ENCODE data around the gene AOPEP. TPM values are rescaled to one million over a fixed set of nuclear protein-coding genes. Genes with fewer than 3 reads are reported as not detected.

AOPEP gene
- total RNA-seq, 1 experiment from 2014 or later, result 119 TPM

DNA sequence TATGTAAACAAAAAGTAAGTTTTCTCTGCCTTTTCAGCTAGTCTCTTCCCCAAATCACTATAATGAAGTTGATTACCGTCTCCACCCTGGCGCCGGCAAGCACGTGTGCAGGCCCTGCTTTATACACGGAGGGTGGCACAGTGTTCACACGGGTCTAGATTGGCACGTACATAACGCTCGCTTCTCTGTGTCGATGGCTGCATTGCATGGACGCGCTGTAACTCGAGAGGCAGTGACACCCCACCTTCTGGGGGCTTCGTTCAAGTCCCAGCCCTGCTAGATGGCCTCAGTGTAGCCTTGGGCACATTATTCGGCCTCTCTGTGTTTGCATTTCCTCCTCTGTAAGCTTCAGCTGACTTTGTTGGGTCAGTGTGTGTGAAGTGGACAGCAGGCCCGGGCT is 367.1 kb downstream of the AOPEP start:
- no peak for DNase-seq (ENCODE audit: low read depth)

DNA sequence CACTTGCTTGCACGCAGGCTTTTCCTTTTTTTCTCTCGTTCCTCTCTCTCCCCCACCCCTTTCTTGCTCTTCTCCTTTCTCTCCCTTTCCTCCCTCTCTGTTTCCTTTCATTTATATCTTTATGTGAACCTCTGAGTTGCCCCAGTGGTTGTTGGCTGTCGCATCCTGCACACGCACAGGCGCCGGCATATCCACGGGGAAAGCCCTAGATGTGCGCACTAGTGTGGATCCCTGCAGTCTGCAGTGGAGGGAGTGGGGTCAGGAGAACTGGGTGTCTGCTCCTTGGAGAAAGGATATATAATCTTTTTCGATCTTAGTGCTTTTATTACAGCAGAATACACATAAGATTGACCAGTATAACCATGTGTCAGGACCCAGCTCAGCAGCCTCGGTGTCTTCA is 367.5 kb downstream of the AOPEP start:
- DNase-seq (ENCODE audit: low read depth), result no peak

DNA sequence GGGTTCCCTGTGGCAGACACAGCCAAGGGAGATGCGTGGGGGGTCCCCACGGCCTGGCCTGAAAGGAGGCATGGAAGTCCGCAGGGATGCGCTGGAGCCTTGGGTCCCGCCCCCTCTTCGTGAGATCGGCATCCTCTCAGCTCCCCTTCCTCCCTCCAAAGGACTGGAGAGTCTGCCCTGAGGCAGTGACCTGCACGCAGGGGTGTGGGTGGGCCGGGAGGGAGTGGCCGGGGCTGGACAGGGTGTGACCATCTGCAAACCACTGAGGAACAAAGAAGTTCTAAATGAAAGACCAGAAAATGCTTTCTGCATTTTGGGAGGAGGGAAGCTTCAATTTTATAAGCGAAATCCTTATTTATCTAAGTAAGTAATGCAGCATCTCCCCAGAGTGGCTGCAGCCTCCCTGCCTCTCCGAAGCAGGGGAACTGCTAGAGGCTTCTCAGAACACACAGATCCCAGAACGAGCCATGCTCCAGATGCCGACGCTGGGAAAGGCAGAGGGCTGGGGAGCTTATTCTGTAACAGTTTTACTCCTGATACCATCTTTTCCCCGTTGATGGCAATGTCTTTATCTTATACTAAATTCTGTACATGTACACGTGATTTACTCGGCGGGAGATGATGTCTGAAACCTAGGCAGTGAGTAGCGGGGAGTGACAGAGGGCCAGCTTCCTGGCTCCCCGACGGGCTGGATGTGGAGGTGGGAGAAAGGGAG is 369.3 kb downstream of the AOPEP start:
- no peak for DNase-seq (ENCODE audit: low read depth)

DNA sequence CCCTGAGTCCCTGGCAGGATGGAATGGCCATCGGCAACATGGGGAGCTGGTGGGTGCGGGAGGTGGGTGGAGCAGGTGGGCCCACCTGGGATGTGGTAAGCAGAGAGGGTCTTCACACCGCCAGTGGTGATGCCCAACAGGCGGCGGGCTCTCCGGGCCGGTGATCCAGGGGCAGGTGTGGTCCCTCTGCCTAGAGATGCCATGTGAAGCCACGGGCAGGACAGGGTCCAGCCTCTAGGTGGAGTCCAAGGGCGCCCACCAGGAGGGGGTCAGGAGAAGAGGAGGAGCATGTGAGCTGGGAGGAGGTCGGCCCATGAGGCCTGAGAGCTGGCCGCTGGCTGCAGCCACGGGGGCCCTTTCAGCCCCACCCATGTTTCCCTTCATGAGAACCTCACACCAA is 369.9 kb downstream of the AOPEP start:
- no peak for DNase-seq (ENCODE audit: low read depth)

DNA sequence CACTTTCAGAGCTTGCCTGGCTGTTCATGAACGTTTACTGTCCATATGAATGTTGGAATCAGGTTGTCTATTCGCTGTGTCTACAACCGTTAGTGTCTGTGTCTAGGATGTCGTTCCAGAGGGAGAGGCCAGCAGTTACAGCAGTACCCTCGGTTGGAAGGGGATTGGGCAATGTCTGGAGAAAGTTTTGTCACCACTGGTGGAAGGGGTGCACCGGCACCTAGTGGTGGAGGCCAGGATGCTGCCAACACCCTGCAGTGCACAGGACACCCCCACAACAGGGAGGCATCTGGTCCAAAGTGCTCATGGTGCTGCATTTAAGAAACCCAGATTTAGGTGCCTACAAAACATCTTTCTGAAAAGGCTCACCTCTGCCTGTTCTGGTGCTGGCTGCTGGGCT is 370.3 kb downstream of the AOPEP start:
- DNase-seq (ENCODE audit: low read depth), result no peak

DNA sequence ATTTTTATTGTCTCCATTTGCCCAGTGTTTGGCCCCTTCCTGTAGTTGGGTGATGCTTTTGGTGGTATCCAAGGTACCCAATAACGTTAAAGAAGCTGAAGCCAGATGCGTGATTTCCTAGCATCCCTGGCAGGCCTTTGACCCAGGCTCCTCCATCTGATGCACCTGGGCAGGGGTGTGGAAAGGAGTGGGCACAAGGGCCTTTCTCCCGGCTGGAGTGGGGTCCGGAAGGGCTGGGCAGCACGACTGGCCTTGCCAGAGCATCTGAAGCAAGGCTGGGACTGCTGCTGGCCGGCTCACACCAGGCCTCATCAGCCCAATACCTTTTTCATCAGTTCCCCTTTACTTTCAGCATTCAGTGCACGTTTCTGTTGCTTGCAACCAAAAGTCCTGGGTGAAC is 370.8 kb downstream of the AOPEP start:
- DNase-seq (ENCODE audit: low read depth), result no peak

DNA sequence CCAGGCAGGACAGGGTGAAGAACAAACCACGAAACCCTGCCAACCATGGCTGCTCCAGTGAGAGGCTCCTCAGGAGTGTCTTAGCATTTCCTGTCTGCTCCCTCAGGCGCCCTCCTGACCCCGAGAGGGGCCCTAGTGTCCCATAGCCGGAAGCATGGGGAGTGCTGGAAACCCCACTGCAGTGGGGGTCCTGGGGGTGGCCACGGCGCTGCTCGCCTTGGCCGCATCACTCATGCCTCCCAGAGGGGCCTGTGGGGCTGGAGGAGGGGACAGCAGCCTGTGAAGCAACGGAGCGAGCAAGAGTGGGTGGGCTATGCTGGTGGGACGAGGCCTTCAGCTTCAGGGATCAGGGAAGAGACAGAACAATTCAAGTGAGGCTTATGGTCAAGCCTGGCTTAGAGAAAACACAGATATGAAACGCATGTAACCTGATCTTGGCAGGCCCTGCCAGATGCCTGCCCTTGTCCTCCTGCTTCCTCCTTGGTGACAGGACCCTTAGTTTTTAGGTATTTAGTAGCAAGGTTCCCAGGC is 372.0 kb downstream of the AOPEP start:
- no peak for DNase-seq (ENCODE audit: low read depth)

DNA sequence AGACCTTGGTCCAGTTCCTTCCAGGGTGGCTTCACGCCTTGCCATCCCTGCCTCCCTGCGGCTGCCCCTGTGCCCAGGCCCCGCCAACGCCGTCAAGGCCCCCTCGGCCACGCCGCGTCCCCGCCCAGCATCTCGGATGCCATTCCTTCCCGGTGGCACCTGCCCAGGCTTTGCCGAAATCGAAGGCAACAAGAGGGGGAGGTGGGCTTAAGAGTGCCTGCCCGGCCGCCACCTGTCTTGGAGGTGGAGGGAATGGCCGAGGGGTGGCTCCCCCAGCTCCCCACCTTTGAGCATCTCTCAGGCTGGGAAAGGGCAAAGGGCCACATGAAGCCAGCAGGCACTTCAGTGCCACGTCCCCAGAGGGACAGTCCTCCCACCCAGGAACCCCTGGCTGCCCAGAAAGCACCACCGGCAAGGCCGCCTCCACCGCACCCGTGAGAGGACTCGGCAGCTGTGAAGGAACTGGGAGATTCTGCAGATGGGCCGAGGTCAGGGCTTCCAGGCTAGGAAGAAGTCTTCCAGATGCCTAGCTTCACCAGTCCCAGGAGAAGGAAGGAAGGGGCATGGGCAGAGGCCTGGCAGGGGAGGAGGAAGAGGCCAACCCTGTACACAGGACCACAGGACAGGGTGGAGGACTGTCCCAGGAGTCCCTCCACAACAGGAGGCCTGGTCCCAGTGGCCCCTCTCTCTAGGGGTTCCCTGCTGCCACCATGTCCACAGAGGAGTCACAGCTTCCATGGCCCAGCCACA is 373.0 kb downstream of the AOPEP start:
- DNase-seq (ENCODE audit: low read depth), result no peak

DNA sequence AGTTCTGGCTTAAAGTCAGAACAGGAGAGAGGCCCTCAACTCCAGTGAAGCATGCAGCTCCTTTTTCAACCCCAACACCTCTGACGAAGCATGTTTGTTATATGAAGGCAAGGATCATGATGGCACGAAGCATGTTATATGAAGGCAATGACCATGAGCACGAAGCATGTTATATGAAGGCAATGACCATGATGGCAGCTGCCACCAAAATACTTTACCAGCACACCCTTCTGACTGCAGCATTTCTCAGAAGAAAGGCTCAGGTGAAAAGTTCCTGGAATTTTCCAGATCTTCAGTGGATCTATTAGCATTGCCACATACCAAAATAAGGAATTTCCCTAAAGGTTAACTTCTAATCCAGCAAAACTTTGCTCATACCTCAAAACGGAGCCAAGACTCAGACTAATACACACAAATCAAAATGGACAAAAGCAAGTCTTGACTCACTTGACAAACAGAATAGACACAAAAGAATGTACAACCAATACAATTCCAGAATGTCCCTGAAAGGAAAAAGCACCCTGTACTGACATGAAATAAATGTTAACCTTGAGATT is 373.6 kb downstream of the AOPEP start:
- no peak for DNase-seq (ENCODE audit: low read depth)

DNA sequence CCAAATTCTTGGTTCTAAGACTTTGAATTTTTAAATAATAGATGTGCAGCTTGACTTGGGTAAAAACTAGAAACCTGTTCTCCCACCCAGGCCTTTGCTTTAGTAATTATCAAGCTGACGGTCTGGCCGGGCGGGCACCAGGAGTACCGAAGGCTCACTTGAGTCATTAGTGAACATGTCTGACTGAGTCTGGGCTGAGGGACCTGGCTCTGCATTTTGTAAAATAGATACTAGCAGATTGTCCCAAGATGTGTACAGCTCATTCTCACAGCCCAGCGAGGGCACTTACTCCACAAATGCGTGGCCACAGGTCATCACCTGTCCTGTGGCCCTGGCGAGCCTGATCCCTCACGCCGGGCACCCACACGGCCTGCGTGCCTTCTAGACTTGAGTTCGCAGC is 374.8 kb downstream of the AOPEP start:
- DNase-seq (ENCODE audit: low read depth), result no peak

DNA sequence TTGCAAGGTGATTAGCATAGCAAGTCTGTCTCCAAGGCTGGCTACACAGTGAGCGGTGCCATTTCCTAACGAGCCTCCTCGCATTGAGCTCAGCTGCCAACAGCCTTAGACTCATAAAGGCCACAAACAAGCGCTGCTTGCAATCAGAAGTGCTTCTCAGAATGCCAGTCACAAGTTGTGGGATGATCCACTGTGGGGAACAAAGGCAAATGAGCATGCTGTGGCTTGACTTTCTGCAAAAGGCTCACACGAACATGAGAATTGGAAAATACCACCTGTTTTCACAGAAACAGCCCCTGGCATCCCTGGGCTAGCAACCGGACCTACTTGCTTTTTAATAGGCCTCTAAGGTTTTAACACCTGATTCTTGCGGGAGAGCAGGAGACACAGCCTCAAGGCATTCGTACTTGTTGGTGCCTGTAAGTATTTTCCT is 375.5 kb downstream of the AOPEP start:
- DNase-seq (ENCODE audit: low read depth), result no peak

DNA sequence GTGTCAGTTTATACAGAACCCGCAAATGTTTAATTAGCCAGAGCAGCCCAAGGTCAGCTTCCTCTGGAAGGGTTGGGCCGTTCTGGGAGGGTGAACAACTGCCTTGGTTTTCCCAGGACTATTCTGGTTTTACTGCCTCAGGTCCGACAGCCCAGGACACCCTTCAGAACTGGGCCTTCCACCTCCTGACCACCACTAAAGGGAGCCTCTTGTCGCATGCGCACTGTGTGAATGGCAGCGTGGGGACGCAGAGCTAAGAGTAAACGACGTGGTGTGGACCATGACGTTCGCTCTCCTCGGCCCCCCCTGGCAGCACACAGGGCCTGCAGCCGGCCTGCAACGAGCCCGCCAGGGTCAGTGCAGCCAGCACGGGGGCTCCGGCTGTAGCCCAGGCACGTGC is 376.1 kb downstream of the AOPEP start:
- no peak for DNase-seq (ENCODE audit: low read depth)

DNA sequence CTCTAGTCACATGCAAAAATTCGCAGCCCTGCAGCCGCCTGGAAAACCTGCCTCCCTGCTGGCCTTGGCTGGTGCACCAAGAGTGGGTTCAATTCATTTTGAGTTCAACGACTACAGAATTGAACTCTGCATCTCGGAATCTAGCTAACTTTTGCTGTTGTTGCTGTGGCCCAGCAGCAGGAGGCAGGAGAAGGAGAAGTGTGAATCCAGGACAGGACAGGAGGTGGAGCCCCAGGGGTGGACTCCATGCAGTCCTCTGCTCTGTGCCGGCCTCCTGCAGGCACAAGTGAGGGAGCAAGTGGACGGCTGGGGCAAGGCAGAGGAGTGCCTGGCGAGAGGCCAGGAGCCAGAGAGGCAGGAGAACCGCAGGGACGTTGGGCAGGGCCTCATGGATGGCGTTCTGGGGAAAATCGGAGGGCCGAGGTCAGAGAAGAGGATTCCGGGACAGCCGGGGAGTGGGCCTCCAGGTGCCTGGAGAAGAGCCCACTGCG is 376.8 kb downstream of the AOPEP start:
- no peak for DNase-seq (ENCODE audit: low read depth)

DNA sequence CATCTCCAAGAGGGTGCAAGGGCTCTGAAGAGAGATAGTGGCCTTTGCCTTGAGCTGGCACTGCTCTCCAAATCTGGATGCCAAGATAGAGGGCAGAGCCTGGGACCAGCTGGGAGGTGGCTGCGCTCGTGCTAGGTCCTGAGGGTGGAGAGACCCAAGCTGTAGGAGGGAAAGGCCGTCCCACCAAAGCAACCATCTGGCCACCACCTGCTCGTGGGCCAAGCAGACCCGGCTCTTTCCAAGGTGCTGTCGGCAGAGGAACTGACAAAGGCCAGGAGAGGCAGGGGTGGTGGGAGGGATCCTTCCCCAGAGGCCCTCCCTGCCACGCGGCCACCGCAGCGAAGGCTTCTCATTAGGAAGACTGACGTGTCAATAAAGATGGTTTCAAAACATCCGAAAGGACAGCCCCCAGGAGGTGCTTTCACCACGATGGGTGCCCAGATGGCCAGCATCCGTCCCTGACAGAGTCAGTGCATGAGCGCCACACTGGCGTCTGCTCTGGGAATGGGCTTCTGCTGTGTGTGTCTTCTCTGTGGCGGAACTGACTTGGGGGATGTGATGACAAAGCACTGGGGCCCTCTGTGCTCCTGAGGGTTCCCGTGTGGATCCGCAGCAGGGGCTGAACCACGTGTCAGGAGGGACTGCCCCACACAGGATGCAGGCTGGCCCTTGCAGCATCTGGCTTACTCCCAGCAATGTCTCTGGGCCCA is 377.5 kb downstream of the AOPEP start:
- DNase-seq (ENCODE audit: low read depth), result no peak

DNA sequence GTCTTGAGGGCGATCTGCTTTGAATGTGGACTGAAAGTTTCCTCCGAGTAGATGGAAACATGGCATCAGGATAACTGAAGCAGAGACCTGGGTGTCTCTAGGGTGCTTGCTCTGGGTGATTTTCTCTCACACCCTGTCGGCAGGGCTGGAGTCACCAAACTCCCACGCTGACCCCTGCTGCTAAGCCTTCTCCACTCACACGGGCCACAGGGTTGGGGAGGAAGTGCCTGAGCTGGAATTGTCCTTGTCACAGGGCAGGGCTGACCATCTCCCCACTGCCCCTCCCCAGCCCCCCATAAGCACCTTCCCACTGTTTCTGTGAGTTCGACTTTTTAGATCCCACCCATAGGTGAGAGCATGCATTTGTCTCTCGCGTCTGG is 378.1 kb downstream of the AOPEP start:
- DNase-seq (ENCODE audit: low read depth), result no peak

DNA sequence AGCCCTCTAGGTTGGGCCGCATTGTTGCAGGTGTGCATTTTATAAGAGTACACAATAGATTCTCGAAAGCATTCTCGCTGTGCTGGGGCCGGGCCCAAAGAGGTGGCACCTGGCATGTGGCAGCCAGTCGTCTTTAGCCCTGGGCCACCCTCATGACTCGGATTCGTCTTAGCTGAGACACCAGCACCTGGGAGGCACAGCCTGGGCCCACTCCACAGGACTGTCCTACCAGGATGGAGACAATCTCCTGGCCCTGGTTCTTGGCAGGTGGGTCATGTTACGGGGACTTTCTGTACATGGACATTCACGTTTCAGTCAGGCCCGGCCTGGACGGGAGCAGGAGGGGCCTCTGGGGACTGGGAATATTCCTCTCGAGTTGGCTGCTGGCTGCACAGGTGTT is 378.5 kb downstream of the AOPEP start:
- DNase-seq (ENCODE audit: low read depth), result no peak

DNA sequence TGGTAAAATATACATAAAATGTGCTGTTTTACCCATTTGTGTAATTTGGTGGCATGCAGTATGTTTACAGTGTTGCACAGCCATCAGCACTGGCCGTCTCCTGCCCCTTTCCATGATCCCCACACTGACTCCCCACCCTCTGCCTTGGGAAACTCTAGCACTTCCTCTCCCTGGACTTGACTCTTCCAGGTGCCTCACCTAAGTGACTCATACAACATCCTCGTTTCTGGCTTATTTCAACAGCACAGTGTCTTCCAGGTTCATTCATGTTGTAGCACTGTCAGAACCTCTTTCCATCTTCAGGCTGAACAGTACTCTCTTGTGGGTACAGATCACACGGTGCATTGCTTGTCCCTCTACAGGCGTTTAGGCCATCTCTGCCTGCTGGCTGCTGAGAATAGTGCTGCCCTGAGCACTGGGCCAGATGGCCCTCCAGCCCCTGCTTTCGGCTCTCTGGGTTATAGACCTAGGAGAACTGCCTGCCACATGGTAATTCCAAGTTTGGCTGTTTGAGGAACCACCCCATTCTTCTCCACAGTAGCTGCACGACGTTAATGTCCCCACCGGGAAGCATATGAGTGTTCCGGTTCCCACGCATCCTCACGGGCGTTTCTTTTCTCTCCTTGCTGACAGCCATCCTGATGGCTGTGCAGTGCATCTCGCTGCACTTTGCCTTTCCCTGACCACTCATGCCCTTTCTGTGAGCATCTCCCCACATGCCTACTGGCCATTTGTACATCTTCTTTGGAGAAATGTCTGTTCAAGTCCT is 379.2 kb downstream of the AOPEP start:
- DNase-seq (ENCODE audit: low read depth), result no peak

DNA sequence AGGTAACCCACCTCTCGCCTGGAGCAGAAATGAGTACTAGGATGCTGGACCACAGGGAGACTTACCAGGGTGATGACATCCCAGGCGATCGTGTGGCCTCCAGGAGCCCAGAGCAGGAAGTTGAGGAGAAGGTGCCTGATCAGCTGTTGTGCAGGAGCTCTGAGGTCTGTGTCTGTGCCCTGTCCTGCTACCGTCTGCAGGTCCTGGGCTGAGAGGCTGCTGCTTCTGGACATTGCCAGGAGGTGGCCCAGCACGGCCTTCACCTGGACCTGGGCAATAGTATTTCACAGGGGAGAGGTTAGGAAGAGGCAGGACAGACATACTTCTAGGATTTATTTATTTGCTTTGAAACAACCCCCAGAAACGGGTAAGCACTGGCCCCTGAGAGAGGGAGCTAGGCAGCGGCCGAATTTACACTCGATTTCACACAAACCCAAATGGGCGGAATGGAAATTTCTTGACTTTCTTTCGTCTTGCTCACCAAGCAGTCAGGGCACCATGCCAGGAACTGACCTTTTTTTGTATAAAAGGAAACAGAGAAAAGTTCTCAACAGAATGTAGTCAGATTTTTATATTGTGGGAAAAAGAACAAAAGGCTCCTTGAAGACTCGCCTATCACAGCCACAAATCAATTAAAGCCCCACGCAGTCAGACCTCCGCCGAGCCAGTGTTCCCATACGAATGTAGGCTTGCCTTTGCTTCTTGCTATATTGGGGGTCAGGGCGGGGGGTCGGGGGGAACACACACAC is 380.7 kb downstream of the AOPEP start:
- peak; percentile 86 for DNase-seq (ENCODE audit: low read depth)

DNA sequence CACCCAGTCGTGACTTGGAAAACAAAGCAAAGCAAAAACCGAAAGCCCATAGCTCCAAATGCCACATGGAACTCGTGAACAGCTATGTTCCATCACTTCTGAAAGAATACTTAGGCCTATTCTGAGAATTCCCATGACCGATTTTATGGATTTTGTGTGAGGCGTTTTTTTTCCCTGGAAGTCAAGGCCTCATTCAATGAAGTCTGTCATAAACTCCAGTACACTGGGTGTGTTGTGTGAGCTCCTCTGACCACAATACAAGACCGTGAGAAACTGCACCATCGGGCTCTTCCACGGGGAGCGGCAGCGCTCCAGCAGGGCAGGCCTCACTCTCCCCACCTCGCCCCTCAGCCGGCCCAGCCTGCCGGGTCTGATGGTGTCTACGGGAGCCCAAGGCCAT is 381.5 kb downstream of the AOPEP start:
- DNase-seq (ENCODE audit: low read depth), result peak; percentile 65

DNA sequence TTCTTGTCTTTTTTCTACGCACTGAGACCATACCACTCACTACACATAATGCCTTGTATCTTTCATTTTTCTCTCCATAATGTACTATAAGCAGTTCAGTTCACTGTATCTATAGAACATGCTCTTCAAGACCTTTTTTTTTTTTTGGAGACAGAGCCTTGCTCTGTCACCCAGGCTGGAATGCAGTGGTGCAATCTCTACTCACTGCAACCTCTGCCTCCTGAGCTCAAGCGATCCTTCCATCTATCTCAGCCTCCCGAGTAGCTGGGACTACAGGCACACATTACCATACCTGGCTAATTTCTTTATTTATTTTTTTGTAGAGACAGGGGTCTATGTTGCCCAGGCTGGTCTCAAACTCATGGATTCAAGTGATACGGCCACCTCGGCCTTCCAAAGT is 382.3 kb downstream of the AOPEP start:
- no peak for DNase-seq (ENCODE audit: low read depth)

DNA sequence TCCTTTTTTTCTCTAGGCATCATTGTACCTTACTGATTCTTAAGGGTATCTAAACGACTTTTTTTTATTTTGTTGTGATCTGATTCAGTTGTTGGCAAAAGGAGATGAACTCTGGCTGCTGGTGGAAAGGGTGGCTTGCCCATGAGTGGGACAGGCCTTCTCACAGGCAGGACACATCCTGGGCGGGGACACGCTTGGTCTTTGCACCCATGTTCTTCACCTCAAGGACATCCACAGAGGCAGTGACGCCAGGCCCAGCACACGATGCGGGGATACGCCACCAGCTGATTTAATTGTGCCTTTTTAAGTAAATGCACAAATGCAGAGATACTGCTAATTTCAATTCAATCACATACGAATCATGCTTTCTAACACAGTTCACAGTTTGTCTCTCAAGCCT is 383.0 kb downstream of the AOPEP start:
- DNase-seq (ENCODE audit: low read depth), result no peak

All from RPMI7951 (cell line).